ENCODE measurements around the gene WDR75. TPM values are rescaled to one million over a fixed set of nuclear protein-coding genes. Genes with fewer than 3 reads are reported as not detected.
A peak's percentile ranks its signal among the peaks of the same experiment; 100 is the strongest.

Gene WDR75
- total RNA-seq, 1 donor from 2014 or later = 24.7 TPM

GRCh38 chr2:189522435-189523151 lies 81.3 kb downstream of the WDR75 start:
- Mint-ChIP-seq H3K4me3 (ENCODE audit: unreplicated experiment) (no peak overlapping the region), H3K4me1 (ENCODE audit: low read depth) (peaks cover 32% of the 10 kb centered on the region), H3K36me3 (ENCODE audit: low read depth) (no peaks in the 10 kb centered on the region), H3K27me3 (ENCODE audit: low read depth) (no peaks in the 10 kb centered on the region), H3K27ac (ENCODE audit: unreplicated experiment) (peak overlapping the region; percentile 34), H3K9me3 (ENCODE audit: low read depth) (peaks cover 3% of the 10 kb centered on the region)
- TF ChIP-seq CTCF (IDR thresholded peaks at IDR 0.05) = no peak
- no peak for DNase-seq (ENCODE audit: low spot score)

GRCh38 chr2:189524746-189525145 lies 83.5 kb downstream of the WDR75 start:
- DNase-seq (ENCODE audit: low spot score) = no peak
- Mint-ChIP-seq H3K27ac (ENCODE audit: unreplicated experiment) (no peak overlapping the region), H3K4me1 (ENCODE audit: low read depth) (peaks cover 36% of the 10 kb centered on the region), H3K36me3 (ENCODE audit: low read depth) (no peaks in the 10 kb centered on the region), H3K27me3 (ENCODE audit: low read depth) (no peaks in the 10 kb centered on the region), H3K9me3 (ENCODE audit: low read depth) (no peaks in the 10 kb centered on the region), H3K4me3 (ENCODE audit: unreplicated experiment) (no peak overlapping the region)
- no peak for TF ChIP-seq CTCF (IDR thresholded peaks at IDR 0.05)

Other genes with a start within 250 kb of the WDR75 start
- 15.0 to 21.7 TPM (median 20.3 TPM) in 3 replicates for gene SLC40A1, start 139.3 kb downstream of the WDR75 start, total RNA-seq
- 36.1 to 43.1 TPM (median 39.5 TPM) in 3 replicates for gene ASNSD1, start 220.0 kb downstream of the WDR75 start, total RNA-seq
- gene ANKAR, start 233.2 kb downstream of the WDR75 start, total RNA-seq = 4.0 to 6.4 TPM (median 4.4 TPM) in 3 replicates

Data from chondrocyte (in vitro differentiated cells).